Measurements from ENCODE around the gene INTS15.
A peak's percentile ranks its signal among the peaks of the same experiment; 100 is the strongest.
"Not testable (repeated sequence)": the region's sequence is repeated elsewhere in the genome, so short reads cannot be mapped to it uniquely, and the experiment has no call there.

Gene INTS15

GRCh38 chr7:6577369-6578113 lies 12.3 kb upstream of the INTS15 start, which contains the start of gene ZDHHC4:
Gene ZDHHC4, plus strand, starts transcription at chr7:6577454. Its CDS starts 3,108 bp downstream, at chr7:6580562.
- peak; percentile 40 for DNase-seq

DNA sequence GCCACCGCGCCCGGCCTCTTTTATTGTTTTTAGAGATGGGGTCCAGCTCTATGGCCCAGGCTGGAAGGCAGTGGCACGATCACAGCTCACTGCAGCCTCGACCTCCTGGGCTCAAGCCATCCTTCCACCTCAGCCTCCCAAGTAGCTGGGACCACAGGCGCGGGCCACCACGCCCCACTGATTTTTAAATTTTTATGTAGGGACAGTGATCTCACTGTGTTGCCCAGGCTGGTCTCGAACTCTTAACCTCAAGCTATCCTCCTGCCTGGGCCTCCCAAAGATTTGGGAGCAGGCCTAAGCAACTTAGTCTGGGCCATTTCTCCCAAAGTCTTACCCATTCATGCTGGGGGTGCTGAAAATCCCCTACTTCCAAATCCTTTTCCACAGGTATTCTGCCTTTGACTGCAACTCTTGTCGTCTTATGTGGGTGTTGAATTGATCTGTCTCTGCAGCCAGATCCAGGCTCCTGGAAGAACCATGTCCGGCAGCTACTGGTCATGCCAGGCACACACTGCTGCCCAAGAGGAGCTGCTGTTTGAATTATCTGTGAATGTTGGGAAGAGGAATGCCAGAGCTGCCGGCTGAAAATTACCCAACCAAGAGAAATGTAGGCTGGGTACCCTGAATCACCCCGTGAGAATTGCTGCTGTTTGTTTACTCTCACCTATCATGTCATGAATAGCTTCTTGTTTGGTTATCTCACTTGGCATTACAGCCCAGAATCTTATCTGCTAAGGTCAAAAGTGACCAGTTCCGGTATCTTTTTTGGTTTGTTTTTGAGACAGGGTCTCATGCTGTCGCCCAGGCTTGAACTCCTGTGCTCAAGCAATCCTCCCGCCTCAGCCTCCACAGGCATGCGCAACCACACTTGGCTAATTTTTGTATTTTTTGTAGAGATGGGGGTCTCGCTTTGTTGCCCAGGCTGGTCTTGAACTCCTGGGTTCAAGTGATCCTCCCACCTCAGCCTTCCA lies 11.4 kb upstream of the INTS15 start:
- no peak for DNase-seq

GRCh38 chr7:6579446-6579845 lies 10.4 kb upstream of the INTS15 start:
- no peak for DNase-seq

DNA sequence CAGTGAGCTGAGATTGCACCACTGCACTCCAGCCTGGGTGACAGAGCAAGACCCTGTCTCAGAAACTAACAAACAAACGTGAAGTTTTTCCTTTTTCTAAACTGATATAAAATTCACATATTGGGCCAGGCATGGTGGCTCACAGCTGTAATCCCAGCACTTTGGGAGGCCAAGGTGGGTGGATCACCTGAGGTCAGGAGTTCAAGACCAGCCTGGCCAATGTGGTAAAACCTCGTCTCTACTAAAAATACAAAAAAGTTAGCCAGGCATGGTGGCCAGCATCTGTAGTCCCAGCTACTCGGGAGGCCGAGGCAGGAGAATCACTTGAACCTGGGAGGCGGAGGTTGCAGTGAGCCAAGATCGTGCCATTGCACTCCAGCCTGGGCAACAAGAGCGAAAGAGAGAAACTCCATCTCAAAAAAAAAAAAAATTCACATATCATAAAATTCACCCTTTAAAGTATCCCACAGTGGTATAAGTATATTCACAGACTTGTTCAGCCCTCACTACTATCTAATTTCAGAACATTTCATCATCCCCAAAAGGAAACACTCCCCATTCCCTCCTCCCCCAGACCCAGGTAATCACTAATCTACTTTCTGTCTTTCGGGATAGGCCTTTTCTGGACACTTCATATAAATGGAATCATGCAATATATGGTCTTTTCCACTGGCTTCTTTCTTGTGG lies 3.9 kb upstream of the INTS15 start:
- DNase-seq = not testable (repeated sequence)

DNA sequence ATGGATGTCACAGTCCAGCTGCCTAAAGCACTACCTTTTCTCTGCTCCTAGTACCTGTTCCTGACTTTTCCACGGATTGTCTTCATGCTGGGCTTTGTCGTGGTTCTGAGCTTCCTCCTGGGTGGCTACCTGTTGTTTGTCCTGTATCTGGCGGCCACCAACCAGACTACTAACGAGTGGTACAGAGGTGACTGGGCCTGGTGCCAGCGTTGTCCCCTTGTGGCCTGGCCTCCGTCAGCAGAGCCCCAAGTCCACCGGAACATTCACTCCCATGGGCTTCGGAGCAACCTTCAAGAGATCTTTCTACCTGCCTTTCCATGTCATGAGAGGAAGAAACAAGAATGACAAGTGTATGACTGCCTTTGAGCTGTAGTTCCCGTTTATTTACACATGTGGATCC lies 1.3 kb upstream of the INTS15 start:
- DNase-seq = no peak

- no peak for DNase-seq
Measured at GRCh38 chr7:6589151-6589828, 531 bp upstream of the INTS15 start.

- no peak for DNase-seq
Measured at GRCh38 chr7:6590645-6591110, 857 bp downstream of the INTS15 start.

DNA sequence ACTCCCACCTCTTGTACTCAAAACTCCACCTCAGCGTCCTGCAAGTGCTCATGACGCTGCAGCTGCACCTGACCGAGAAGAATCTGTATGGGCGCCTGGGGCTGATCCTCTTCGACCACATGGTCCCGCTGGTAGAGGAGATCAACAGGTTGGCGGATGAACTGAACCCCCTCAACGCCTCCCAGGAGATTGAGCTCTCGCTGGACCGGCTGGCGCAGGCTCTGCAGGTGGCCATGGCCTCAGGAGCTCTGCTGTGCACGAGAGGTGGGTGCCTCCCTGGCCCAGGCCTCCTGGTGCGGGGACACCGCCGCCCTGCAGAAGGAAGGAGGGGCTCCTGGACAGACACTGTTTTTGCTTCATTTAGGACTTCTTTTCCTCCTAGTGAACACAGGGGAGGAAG lies 10.3 kb downstream of the INTS15 start:
- DNase-seq = no peak

DNA sequence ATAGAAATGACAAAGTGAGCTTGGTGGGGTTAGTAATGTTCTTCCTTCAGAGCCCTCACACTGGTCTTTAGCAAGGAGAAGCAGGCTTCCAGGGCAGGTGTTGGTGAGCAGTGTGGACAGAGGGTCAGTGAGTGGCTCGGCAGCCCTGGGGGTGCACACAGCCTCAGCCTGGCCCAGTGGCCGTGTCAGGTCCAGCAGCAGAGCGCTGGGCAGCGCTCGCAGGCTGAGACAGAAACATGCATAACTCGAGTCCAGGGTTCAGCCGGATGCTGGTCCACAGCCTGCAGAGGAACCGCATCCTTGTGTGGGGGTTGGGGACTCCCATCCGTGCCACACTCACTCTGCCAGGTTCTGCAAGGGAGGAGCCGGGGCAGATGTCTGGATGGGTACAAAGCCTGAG lies 14.6 kb downstream of the INTS15 start:
- DNase-seq = no peak

- no peak for DNase-seq
Measured at GRCh38 chr7:6606866-6607583, 17.2 kb downstream of the INTS15 start.

- DNase-seq = no peak
Measured at GRCh38 chr7:6607651-6608051, 17.8 kb downstream of the INTS15 start.

DNA sequence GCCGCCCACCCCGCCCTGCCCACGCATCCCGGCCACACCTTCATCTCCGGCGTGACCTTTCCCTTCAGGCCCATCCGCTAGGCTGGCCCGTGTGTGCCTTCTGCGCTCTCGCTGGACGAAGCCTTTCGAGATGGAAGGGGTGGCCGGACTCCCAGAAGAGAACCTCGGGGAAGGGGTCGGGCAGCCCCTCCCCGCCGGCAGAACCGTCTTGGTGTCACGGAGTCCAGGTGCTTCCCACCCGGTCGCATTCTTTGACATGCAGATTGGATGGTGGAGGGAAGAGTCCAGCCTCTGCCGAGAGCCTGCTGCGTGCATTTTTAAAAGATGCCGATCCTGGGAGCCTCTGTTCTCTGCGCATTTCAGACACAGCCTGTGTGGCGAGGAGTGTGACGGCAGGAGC lies 18.3 kb downstream of the INTS15 start:
- no peak for DNase-seq

DNA sequence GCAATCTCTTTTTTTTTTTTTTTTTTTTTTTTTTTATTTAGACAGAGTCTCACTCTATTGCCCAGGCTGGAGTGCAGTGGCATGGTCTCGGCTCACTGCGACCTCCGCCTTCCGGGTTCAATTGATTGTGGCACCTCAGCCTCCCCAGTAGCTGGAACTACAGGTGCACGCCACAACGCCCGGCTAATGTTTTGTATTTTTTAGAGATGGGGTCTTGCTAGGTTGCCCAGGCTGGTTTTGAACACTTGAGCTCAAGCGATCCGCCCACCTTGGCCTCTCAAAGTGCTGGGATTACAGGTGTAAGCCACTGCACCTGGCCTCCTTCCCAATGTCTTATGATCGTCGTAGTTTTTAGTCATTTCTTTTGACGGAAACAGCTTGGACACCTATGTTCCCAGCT lies 19.0 kb downstream of the INTS15 start:
- DNase-seq = no peak

DNA sequence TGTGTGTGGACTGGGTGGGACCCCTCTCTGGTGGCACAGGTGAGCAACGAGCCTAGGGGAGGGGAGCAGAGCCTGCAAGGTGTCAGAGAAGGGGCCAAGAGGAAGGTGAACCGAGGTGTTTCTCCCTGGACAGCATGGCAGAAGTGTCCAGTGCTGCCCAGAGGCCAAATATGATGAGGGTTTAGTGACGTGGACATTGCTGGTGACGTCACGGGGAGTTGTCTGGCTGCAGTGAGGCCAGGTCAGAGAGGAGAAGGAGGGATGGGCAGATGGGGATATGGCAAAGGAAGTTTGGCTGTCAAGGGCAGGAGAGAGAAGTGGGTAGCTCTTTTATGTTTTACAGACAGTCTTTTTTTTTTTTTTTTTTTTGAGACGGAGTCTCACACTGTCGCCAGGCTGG lies 23.0 kb downstream of the INTS15 start:
- no peak for DNase-seq

- no peak for DNase-seq
Measured at GRCh38 chr7:6613706-6614105, 23.9 kb downstream of the INTS15 start.

- DNase-seq = no peak
Measured at GRCh38 chr7:6614953-6615722, 25.3 kb downstream of the INTS15 start, which contains the start of gene ZNF853. Gene ZNF853, plus strand, starts transcription at chr7:6615610. Its CDS starts 565 bp downstream, at chr7:6616175.

GRCh38 chr7:6615723-6616555 lies 26.1 kb downstream of the INTS15 start:
- DNase-seq = no peak

GRCh38 chr7:6616854-6617643 lies 27.2 kb downstream of the INTS15 start:
- DNase-seq = no peak

GRCh38 chr7:6618621-6619020 lies 28.8 kb downstream of the INTS15 start:
- no peak for DNase-seq
